HG02623 (cell line): Measurements from ENCODE around the gene AIFM2.

Experiments
- ATAC-seq: cut with Tn5 transposase; IDR thresholded peaks from one replicate; pipeline ENCODE4 v1.9.1; 2021; ENCODE audit warnings: moderate library complexity; ENCODE audit not compliant: unreplicated experiment

Gene AIFM2

DNA sequence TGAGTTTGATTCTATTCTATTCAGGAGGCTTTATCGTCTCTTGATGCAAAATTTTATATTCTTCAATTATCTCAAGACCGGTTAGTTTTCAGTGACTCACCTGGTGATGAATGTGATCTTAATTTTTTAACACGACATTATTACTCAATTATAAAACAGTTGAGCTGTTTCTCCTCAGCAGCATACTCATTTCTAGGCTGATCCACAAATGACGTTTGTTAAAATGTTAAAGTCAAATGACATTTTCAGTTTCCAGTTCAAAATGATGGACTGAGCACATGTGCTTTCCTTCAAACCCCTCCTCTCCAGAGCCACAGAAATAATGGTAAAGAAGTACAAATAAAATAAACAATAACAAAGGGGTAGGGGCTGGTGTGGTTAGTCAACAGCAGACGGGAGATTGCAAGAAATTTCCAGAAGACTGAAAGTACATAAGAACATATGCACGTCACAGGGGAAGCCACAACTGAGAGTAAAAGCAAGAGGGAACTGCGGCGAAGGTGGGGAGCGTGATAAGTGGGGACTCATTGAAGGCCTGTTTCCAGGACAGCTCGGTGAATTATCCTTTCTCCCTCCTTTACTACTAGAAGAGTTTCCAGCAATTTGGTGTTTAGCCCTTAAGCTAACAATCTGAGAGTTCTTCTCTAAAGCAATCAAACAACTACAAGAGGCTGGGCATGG is 69.1 kb downstream of the AIFM2 start:
- no peak for ATAC-seq
